ENCODE data around the gene FBXL7. TPM values are rescaled to one million over a fixed set of nuclear protein-coding genes. Genes with fewer than 3 reads are reported as not detected.

The FBXL7 gene
- total RNA-seq, 6 experiments from 2014 or later, result 12.7 to 19.2 (median 16.8) TPM

DNA sequence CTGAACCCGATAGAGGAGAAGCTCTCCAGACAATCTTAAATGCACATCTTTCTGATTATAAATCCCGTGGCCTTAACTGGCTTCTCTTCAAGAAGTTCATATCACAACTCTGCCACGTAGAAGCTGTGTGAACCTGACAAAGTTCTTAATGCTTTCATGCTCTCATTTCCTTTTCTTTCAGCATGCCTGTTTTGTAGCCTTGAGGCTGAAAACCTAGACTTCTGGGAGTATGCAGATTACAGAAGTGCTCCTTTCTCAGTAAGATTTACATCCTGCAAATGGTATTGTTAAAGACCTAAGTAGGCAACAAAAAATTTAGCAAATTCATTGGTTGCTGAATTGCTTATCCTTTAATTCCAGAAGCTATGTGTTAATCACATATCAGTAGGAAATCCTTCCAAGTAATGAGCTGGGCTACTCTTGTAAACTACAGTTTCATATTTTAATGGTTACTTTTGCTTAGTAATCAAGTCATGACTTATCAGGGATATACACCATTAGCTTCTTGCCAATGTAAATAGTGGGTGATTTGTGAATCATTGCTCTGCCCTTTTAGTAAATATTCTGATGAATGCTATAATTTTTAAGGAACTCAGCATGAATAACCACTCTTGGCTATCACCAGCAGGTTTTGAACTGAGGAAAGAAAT, 334.7 kb downstream of the FBXL7 start:
- H3K9me3 Mint-ChIP-seq, result no peaks in the 10 kb centered on the region

DNA sequence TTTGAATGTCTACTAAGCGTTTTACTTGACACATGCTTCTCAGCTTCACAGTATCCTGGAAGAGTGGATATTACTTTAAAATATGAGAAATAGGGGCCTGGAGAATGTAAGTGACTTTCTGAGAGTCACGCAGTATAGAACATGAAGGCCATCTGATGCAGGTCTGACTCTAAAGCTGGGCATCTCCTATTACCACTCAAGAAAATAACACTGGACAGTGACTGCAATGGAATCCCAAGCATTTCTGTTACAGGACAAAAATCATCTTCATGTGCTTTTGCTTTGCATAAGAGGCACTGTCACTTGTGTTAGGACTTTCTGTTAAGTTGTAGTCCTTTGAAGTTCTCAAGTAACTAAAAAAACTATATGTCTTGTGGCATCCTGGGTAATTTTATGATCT, 335.5 kb downstream of the FBXL7 start:
- H3K4me3 Mint-ChIP-seq, result peak overlapping the region; percentile 52; the same call in 1 of the 2 replicates
- H3K4me1 Mint-ChIP-seq (ENCODE audit: low read depth), result peaks cover 45% of the 10 kb centered on the region
- H3K27me3 Mint-ChIP-seq (ENCODE audit: insufficient read depth), result peaks cover 2% of the 10 kb centered on the region; the same call in 1 of the 2 replicates
- DNase-seq, result peak; percentile 54
- TF ChIP-seq, protein P1, sequence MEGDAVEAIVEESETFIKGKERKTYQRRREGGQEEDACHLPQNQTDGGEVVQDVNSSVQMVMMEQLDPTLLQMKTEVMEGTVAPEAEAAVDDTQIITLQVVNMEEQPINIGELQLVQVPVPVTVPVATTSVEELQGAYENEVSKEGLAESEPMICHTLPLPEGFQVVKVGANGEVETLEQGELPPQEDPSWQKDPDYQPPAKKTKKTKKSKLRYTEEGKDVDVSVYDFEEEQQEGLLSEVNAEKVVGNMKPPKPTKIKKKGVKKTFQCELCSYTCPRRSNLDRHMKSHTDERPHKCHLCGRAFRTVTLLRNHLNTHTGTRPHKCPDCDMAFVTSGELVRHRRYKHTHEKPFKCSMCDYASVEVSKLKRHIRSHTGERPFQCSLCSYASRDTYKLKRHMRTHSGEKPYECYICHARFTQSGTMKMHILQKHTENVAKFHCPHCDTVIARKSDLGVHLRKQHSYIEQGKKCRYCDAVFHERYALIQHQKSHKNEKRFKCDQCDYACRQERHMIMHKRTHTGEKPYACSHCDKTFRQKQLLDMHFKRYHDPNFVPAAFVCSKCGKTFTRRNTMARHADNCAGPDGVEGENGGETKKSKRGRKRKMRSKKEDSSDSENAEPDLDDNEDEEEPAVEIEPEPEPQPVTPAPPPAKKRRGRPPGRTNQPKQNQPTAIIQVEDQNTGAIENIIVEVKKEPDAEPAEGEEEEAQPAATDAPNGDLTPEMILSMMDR (IDR thresholded peaks at IDR 0.05), result no peak
- peak overlapping the region; percentile 63 for H3K27ac Mint-ChIP-seq
- no peaks in the 10 kb centered on the region for H3K36me3 Mint-ChIP-seq (ENCODE audit: low read depth)
- H3K9me3 Mint-ChIP-seq, result no peaks in the 10 kb centered on the region

More for the DNA sequence above, 334.7 kb downstream of the FBXL7 start:
- Mint-ChIP-seq H3K27me3 (ENCODE audit: insufficient read depth) (peaks cover 2% of the 10 kb centered on the region; the same call in 1 of the 2 replicates), H3K36me3 (ENCODE audit: low read depth) (no peaks in the 10 kb centered on the region), H3K4me3 (peak overlapping the region; percentile 77), H3K4me1 (ENCODE audit: low read depth) (peaks cover 45% of the 10 kb centered on the region), H3K27ac (peak overlapping the region; percentile 91)
- DNase-seq, result peak; percentile 90
- TF ChIP-seq, protein P1 (IDR thresholded peaks at IDR 0.05), result no peak

DNA sequence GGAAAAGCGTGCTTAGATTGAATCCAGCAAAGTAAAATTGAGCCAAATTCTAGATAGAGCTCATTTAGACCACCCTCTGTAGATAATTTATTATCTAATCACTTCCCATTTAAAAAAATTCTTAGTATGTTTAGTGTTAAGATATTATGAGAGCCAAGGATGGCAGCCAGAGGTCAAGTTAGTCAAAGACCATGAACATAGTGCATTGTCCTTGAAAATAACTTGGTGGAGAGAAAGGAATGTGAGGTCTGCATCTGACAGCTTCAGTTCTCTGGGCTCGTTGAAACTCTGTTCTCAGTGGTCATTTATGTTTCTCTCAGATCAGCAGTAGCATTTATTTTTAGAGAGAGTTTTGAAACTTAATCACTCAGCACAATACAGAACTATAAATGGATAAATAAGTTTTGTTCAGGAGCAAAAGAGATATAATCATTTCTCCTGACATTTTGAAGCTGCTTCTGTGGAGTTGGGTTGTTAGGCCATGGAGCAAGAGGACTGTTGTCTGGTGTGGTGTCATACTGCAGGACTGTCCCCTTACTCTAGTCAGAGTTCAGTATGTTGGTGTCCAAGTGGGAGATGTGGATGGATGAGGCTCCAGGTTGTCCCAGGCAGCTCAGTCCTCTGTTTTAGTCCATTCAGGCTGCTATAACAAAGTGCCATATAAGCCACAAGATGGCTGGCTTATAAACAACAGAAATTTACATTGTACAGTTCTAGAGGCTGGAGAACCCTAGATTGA, 337.7 kb downstream of the FBXL7 start:
- no peaks in the 10 kb centered on the region for H3K9me3 Mint-ChIP-seq
- no peak for DNase-seq
- TF ChIP-seq, protein P1 (IDR thresholded peaks at IDR 0.05), result no peak
- H3K4me3 Mint-ChIP-seq, result no peak overlapping the region
- peaks cover 45% of the 10 kb centered on the region for H3K4me1 Mint-ChIP-seq (ENCODE audit: low read depth)
- H3K36me3 Mint-ChIP-seq (ENCODE audit: low read depth), result no peaks in the 10 kb centered on the region
- no peak overlapping the region for H3K27ac Mint-ChIP-seq
- H3K27me3 Mint-ChIP-seq (ENCODE audit: insufficient read depth), result peaks cover 2% of the 10 kb centered on the region; the same call in 1 of the 2 replicates

DNA sequence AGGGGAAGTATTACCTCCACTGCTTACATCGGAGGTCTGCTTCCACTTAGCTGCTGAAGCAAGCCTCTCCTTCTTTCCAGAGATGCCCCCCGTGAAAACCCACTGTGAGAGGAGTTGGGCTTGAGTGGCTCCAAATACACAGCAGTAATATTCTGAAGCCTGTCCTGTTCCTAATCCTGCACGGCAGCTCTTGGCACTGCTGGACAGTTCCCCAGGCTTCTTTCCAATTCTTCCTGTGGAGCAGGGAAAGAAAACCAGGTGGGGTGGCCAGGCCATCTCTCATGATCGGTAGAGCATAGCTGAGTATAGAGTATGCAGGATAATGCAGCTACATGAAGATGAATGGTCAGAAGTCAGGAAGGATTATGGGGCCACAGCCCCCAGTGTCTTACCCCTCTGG, 344.3 kb downstream of the FBXL7 start:
- DNase-seq, result no peak
- TF ChIP-seq, protein P1 (IDR thresholded peaks at IDR 0.05), result no peak
- H3K4me1 Mint-ChIP-seq (ENCODE audit: low read depth), result no peaks in the 10 kb centered on the region
- no peaks in the 10 kb centered on the region for H3K9me3 Mint-ChIP-seq
- H3K36me3 Mint-ChIP-seq (ENCODE audit: low read depth), result no peaks in the 10 kb centered on the region
- H3K4me3 Mint-ChIP-seq, result no peak overlapping the region
- no peaks in the 10 kb centered on the region for H3K27me3 Mint-ChIP-seq (ENCODE audit: insufficient read depth)
- no peak overlapping the region for H3K27ac Mint-ChIP-seq

DNA sequence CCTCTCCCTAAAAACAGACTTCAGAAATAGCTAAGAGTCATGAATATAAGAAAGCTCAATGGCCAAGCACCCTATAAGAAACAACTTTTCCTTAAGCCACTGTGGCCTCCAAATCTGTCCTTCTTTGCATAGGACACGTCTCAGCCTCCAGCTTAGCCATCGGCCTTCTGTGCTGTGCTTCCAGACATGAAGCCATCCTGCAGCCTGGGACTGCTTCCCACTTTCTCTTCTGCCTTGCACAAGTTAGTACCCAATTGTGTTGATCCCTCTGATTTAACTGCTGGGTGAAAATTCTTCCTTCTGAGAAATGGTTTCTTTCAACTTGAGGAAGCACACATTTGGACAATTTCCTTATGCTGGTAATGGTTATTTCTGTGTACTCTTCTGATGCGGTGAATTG, 344.9 kb downstream of the FBXL7 start:
- DNase-seq, result no peak
- Mint-ChIP-seq H3K36me3 (ENCODE audit: low read depth) (no peaks in the 10 kb centered on the region), H3K9me3 (no peaks in the 10 kb centered on the region), H3K27ac (no peak overlapping the region), H3K4me3 (no peak overlapping the region), H3K27me3 (ENCODE audit: insufficient read depth) (peaks cover 4% of the 10 kb centered on the region; the same call in 1 of the 2 replicates), H3K4me1 (ENCODE audit: low read depth) (no peaks in the 10 kb centered on the region)
- TF ChIP-seq, protein P1 (IDR thresholded peaks at IDR 0.05), result no peak
